ENCODE measurements around the gene C15orf39. TPM values are rescaled to one million over a fixed set of nuclear protein-coding genes. Genes with fewer than 3 reads are reported as not detected.

Gene C15orf39
- polyA plus RNA-seq, 4 donors = 7.7 to 11.5 (median 9.9) TPM

DNA sequence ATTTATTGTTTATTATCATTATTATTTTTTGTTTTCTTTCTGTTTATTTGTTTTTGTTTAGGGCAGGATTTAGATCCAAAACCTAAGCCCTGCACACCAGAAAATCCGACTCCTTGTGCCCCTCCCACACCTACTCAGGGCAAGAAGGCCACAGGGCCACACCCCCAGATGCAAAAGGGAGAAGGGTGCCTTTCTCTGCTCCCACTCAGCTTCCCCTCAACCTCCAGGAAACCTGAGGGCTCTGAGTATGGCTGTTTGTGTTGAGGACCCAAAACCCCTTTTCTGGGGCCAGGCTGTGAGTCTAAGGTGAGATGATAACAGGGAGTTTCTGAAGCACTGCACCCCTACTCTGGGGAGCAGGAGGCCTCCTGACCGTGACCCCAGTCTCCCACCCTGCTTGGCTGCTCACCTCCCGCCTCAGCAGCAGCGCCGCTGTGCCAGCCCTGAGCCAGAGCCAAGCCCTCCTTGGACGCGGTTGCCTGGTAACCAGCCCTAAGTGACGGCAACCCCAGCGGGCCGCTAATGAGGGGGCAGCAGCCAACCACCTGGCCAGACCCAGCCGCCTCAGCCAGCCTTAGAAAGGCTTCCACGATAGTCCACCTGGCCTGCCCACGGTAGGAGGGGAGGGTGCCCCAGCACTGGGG is 6.4 kb upstream of the C15orf39 start:
- DNase-seq (ENCODE audit: low read depth in 4 of 4, low spot score in 2 of 4) = peak in 1 of 4 donors; percentile 66

GRCh38 chr15:75195766-75196241 is 5.9 kb upstream of the C15orf39 start:
- DNase-seq (ENCODE audit: low read depth in 4 of 4, low spot score in 2 of 4) = no peak

DNA sequence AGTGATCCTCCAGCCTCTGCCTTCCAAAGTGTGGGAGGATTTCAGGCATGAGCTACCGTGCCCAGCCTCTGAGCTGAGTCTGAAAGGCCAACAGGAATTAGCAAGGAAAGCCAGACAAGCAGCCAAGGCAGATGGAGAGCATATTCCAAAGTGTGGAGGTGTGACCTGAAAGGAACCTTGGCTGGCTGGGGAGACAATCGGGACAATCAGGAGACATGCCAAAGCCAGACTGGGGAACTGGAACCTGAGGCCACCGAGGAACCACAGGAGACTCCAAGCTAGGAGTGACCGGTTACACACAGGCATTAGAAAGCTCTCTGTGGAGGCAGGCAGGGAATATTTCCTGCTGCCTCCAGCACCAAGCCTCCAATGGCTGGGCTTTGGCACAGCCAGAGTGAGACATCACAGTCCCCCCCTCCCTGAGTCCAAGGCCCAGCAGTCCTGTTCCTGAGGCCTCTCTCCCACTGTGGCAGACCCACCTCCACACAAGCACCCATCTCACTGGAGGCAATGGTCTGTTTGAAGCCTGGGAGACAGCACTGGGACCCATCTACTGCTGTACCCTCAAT is 4.5 kb upstream of the C15orf39 start:
- DNase-seq (ENCODE audit: low read depth in 4 of 4, low spot score in 2 of 4) = no peak

DNA sequence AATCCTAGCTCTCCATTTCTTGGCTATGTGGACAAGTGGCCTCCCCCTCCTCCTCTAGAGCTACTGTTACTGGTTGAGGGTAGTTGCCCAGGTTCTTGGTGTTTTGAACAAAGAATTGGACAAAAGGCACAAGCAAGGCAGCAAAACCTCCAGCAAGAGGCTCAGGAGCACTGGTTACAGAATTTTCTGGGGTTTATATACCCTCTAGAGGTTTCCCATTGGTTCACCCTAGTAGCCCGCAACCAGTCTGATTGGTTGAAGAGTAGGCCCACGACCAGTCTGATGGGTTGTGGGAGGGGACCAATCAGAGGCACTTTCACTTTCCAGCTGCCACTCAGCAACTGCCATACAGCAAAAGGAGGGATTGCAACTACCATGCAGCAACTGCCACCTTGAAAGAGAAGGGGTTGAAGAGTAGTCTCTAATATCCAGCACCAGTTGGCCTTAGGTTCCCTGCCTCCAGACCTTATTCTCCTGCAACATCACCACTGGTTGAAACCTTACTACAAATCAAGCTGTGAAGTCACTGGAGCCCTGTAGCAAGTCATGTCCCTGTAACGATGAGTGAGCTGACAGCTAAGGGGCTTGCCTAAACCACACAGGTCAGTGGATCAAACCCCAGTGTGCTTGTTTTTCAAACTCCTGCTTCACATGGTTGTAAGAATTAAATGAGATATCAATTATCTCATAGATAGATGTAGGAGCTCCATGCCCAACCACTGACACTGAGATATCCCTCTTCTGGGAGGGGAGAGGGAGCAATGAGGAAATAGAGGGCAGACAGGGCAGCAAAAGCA is 2.9 kb upstream of the C15orf39 start:
- no peak for DNase-seq (ENCODE audit: low read depth in 4 of 4, low spot score in 2 of 4)

DNA sequence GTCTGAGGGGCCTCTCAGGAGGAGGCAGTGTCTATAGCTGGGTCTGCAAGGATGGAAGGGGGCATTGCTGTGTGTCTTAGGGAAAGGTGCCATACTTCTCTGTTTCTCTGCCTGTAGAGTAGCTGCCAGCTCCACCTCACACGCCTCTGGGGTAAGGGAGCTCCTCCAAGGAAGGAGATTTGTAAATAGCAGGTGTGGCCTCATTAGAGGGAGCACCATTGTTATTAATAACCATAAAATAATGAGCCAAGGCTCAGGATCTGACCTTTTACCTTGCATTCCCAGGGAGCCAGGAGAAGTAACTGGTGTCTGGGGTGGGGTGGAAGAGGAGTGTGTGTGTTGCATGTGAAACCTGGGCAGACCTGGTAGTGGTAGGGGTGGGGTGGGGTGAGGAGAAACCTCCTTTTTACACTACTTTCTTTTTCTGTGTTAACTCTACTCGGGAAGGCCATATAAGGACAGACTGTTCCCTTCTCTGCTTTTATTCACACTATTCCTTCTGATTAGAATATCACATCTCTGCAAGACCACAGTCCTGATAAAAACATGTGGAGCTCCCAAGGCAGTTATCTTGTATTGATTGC is 2.2 kb upstream of the C15orf39 start:
- no peak for DNase-seq (ENCODE audit: low read depth in 4 of 4, low spot score in 2 of 4)

- DNase-seq (ENCODE audit: low read depth in 4 of 4, low spot score in 2 of 4) = no peak
Measured at GRCh38 chr15:75200391-75200764, 1.3 kb upstream of the C15orf39 start.

DNA sequence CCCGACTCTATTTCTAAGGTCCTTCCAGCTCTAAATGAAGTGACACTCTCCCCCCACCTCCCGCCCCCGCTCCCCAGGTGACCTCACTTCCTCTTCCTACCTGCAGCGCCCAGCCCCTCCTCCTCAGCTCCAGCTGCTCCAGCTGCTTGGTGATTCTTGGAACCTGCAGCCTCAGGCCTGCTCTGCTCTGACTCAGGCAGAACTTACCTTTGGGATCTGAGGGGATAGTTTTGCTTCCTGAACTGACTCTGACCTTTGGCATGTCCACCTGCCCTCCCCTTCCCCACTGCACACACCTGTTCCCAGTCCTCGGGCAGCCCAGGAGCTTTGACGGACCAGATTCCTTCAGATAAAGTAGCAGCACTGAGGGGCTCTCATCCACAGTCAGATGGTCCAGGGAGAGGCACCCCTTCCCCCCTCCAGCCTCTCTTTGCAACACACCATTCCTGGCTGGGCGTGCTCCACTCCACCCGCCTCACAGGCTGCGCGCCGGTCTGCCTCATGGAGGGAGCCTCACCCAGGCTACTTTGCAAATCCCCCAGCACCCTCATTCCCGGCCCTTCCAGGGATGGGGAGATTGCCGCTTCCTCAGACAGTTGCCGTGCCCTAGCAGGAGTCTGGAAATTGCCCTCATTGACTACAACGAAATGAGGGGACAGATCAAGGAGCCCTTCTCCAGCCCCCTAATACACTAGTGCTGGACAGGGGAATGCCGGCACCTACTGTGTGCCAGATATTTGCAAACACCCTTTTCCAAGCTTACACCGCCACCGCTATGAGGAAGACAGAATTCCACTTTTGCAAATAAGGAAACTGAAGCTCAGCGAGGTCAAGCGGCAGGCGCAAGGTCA is 692 bp upstream of the C15orf39 start:
- no peak for DNase-seq (ENCODE audit: low read depth in 4 of 4, low spot score in 2 of 4)

DNA sequence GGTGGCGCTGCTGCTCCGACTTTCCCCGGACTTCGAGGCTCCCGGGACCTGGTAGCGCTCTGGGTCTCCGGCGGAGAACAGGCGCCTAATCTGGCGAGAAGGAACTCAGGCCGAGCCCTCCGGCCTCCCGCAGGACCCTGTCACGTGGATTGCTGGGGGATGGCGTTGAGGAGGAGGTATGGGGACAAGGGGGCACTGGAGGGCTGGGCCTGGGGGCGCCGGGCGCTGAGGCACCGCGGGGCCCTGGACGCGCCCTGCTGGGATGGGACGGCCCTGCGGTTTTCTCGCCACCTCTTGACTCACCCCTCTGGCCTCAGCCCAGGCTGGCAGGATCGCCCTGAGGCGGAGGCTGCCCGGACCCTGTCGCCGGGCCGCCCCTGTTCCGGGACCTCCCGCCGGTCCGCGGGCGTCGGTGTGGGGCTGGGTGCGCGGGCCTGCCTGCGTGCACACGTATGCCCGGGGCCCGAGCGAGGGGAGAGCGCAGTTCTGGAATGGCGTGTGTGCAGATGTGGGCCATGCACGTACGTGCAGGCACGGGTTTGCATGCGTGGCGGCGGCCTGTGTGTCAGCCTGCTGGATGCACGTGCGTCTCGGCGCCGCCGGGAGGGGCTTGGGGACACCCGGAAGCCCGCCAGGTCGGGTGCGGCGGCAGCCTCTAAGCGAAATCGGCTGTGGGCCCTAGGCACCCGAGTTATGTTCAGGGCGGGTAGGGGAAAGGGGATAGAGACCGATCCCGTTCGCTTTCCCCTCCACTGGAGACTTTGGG is 752 bp downstream of the C15orf39 start:
- DNase-seq (ENCODE audit: low read depth in 4 of 4, low spot score in 2 of 4) = no peak

GRCh38 chr15:75203017-75203907 is 1.6 kb downstream of the C15orf39 start:
- DNase-seq (ENCODE audit: low read depth in 4 of 4, low spot score in 2 of 4) = no peak

- DNase-seq (ENCODE audit: low read depth in 4 of 4, low spot score in 2 of 4) = no peak
Measured at GRCh38 chr15:75203908-75204263, 2.2 kb downstream of the C15orf39 start.

GRCh38 chr15:75204340-75205063 is 2.8 kb downstream of the C15orf39 start:
- peak in 2 of 4 donors; percentile 63 to 76 for DNase-seq (ENCODE audit: low read depth in 4 of 4, low spot score in 2 of 4)

DNA sequence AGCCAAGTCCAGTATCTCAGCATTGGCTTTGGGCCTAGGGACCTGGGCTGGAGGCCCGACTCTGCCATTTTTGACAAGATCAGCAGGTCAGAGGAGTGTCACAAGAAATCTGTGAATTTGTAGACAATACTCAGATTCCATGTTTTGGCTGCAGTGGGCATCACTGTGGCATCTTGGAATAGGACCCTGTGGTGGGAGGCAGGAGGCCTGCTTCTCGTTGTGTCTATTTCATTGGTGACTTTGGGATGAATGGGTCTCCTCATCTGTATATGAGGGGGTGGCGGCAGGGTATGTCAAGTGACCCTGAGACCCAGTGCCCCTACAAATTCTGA is 3.3 kb downstream of the C15orf39 start:
- no peak for DNase-seq (ENCODE audit: low read depth in 4 of 4, low spot score in 2 of 4)

GRCh38 chr15:75206006-75206405 is 4.3 kb downstream of the C15orf39 start:
- no peak for DNase-seq (ENCODE audit: low read depth in 4 of 4, low spot score in 2 of 4)

- DNase-seq (ENCODE audit: low read depth in 4 of 4, low spot score in 2 of 4) = no peak
Measured at GRCh38 chr15:75206803-75207617, 5.3 kb downstream of the C15orf39 start.

- no peak for DNase-seq (ENCODE audit: low read depth in 4 of 4, low spot score in 2 of 4)
Measured at GRCh38 chr15:75207618-75208500, 6.2 kb downstream of the C15orf39 start.

DNA sequence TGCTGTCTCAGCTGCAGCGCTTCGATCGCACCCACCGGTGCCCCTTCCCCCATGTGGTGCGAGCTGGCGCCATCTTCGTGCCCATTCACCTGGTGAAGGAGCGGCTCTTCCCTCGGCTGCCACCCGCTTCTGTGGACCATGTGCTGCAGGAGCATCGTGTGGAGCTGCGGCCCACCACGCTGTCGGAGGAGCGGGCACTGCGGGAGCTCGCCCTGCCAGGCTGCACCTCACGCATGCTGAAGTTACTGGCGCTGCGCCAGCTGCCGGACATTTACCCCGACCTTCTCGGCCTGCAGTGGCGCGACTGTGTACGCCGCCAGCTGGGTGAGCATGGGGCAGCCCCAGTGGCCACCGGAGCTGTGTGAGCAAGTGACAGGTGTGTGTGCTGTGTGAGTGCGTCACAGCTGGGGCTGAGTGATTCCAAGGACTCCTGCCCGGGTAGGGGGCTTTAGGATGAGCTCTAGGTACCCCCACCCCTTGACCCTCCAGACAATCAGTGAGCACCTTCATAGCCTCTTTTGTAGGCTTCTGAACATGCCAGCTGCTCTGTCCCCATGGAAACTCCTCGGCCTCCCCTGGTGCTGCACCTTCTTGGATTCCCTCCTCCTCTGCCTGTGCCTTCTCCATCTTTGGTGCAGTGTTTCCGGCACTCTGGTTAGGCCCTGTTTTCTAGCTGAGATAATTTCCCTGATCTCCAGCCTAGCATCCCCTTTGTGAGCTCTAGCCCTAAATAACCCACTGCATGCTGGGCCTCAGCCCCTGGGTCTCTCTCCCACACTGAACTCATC is 7.0 kb downstream of the C15orf39 start:
- no peak for DNase-seq (ENCODE audit: low read depth in 4 of 4, low spot score in 2 of 4)

Data from left renal cortex interstitium (tissue), 4 donors.